Retinal pigment epithelial cell (primary cell): Measurements from ENCODE around the gene APOA5.
"Not testable (repeated sequence)": the region's sequence is repeated elsewhere in the genome, so short reads cannot be mapped to it uniquely, and the experiment has no call there.

Experiments used
- DNase-seq: peaks from one replicate; pipeline ENCODE4 v3.0.0-alpha.2; 2010; ENCODE audit warnings: low read depth
- H3K4me3 ChIP-seq: 2 replicates; pipeline ENCODE4 v1.5.1; 2011; ENCODE audit warnings: mild to moderate bottlenecking, low read length, control low read depth, moderate library complexity
- CTCF ChIP-seq: conservative IDR thresholded peaks from 2 replicates; pipeline ENCODE4 v1.5.1; 2011; ENCODE audit warnings: low read depth, low read length, control low read depth, inconsistent platforms

Gene APOA5

GRCh38 chr11:116772443-116773202 lies 19.1 kb downstream of the APOA5 start, which contains the start of gene BUD13:
BUD13 (minus strand) TSS chr11:116772987; CDS start chr11:116772964, 23 bp downstream.
- no peak for DNase-seq
- H3K4me3 ChIP-seq = peak within 1 kb of the TSS; percentile 94

GRCh38 chr11:116771935-116772334 lies 19.7 kb downstream of the APOA5 start:
- no peak for TF ChIP-seq CTCF
- H3K4me3 ChIP-seq = peak overlapping the region; percentile 94
- DNase-seq = no peak

More at GRCh38 chr11:116772443-116773202, 19.1 kb downstream of the APOA5 start, which contains the start of gene BUD13:
- TF ChIP-seq CTCF = no peak

GRCh38 chr11:116762132-116762531 lies 29.5 kb downstream of the APOA5 start:
- no peak overlapping the region for H3K4me3 ChIP-seq
- TF ChIP-seq CTCF = no peak
- no peak for DNase-seq

- not testable (repeated sequence) for DNase-seq, H3K4me3 ChIP-seq
Measured at GRCh38 chr11:116756044-116756443, 35.6 kb downstream of the APOA5 start.

- TF ChIP-seq CTCF = no peak
- H3K4me3 ChIP-seq = no peak overlapping the region
- no peak for DNase-seq
Measured at GRCh38 chr11:116750070-116750718, 41.5 kb downstream of the APOA5 start.

GRCh38 chr11:116742104-116742503 lies 49.6 kb downstream of the APOA5 start:
- no peak for DNase-seq
- no peak for TF ChIP-seq CTCF
- H3K4me3 ChIP-seq = no peak overlapping the region

- TF ChIP-seq CTCF = no peak
- H3K4me3 ChIP-seq = no peak overlapping the region
- DNase-seq = no peak
Measured at GRCh38 chr11:116740741-116741140, 50.9 kb downstream of the APOA5 start.
